ENCODE results near the gene ANKRD49.
A peak's percentile ranks its signal among the peaks of the same experiment; 100 is the strongest.

ANKRD49 gene

DNA sequence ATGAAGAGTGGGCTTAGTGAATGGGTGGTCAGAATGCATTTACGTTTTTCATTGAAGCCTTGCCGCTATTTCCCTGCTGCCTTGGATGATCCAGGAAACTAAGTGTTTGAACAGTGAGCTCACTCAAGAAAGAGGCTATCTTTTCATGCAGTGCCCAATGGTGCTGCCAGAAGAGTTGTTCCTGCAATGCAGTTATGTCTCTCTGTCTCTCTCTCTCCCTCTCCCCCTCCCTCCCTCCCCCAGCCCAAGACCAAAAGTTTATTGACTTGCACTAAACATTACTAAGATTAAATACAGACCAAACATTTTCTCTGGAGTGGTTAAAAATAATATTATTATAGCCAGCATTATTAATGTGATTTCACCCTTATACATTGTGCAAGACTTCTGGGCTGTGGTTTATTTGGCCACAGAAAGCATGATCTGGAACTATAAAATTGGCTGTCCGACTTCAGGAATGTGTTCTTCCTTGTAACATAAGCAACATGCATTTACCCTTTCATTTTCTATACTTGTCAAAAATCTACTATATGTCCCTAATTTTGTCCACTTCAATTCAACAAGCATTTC, 43.3 kb downstream of the ANKRD49 start:
- peak; percentile 64 for DNase-seq (ENCODE audit: low read depth)
- TF ChIP-seq, protein P1, sequence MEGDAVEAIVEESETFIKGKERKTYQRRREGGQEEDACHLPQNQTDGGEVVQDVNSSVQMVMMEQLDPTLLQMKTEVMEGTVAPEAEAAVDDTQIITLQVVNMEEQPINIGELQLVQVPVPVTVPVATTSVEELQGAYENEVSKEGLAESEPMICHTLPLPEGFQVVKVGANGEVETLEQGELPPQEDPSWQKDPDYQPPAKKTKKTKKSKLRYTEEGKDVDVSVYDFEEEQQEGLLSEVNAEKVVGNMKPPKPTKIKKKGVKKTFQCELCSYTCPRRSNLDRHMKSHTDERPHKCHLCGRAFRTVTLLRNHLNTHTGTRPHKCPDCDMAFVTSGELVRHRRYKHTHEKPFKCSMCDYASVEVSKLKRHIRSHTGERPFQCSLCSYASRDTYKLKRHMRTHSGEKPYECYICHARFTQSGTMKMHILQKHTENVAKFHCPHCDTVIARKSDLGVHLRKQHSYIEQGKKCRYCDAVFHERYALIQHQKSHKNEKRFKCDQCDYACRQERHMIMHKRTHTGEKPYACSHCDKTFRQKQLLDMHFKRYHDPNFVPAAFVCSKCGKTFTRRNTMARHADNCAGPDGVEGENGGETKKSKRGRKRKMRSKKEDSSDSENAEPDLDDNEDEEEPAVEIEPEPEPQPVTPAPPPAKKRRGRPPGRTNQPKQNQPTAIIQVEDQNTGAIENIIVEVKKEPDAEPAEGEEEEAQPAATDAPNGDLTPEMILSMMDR (IDR thresholded peaks at IDR 0.05; ENCODE audit: low read length, missing control alignments), result no peak
- H3K4me3 ChIP-seq (replicated peaks; ENCODE audit: low read depth, low read length), result no peak overlapping the region

DNA sequence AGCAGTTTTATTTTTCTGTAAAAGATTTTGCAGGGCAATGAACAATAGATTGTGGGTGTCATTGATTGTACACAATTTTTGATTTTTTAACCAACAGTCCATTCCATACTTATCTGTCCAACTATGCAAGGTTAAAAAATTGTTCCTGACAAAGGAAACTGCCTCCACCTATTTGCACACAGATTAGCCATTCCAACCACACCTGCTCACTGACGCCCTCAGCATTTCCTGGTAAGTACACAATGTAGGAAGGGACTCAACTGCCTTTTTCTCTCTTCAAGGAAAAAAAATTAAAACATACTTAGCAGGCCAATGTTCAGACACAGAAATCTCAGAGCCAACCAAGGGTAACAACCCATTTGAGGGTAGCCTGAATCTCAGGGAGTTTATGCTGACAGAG, 45.6 kb downstream of the ANKRD49 start:
- no peak for DNase-seq (ENCODE audit: low read depth)
- no peak overlapping the region for H3K4me3 ChIP-seq (replicated peaks; ENCODE audit: low read depth, low read length)
- TF ChIP-seq, protein P1 (IDR thresholded peaks at IDR 0.05; ENCODE audit: low read length, missing control alignments), result no peak

DNA sequence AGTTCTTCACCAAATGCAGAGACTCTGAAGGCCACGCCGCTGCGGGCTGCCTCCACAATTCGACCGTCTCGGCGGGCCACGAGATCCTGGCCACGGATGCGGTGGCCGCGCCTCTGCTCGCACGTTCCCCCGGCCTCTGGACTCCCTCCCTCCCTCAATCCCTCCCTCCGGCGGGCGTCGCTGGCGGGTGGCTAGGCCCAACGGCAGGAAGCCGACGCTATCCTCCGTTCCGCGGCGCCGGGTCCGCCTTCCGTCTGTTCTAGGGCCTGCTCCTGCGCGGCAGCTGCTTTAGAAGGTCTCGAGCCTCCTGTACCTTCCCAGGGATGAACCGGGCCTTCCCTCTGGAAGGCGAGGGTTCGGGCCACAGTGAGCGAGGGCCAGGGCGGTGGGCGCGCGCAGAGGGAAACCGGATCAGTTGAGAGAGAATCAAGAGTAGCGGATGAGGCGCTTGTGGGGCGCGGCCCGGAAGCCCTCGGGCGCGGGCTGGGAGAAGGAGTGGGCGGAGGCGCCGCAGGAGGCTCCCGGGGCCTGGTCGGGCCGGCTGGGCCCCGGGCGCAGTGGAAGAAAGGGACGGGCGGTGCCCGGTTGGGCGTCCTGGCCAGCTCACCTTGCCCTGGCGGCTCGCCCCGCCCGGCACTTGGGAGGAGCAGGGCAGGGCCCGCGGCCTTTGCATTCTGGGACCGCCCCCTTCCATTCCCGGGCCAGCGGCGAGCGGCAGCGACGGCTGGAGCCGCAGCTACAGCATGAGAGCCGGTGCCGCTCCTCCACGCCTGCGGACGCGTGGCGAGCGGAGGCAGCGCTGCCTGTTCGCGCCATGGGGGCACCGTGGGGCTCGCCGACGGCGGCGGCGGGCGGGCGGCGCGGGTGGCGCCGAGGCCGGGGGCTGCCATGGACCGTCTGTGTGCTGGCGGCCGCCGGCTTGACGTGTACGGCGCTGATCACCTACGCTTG, 50.2 kb downstream of the ANKRD49 start, which contains the start of gene FUT4:
Gene FUT4 (plus strand): TSS at position 227 of the 951 bp plus-strand sequence. CDS start 213 bp downstream, at position 440.
- peak within 1 kb of the TSS; percentile 57 for H3K4me3 ChIP-seq (replicated peaks; ENCODE audit: low read depth, low read length)
- TF ChIP-seq, protein P1 (IDR thresholded peaks at IDR 0.05; ENCODE audit: low read length, missing control alignments), result no peak
- peak; percentile 76 for DNase-seq (ENCODE audit: low read depth)

DNA sequence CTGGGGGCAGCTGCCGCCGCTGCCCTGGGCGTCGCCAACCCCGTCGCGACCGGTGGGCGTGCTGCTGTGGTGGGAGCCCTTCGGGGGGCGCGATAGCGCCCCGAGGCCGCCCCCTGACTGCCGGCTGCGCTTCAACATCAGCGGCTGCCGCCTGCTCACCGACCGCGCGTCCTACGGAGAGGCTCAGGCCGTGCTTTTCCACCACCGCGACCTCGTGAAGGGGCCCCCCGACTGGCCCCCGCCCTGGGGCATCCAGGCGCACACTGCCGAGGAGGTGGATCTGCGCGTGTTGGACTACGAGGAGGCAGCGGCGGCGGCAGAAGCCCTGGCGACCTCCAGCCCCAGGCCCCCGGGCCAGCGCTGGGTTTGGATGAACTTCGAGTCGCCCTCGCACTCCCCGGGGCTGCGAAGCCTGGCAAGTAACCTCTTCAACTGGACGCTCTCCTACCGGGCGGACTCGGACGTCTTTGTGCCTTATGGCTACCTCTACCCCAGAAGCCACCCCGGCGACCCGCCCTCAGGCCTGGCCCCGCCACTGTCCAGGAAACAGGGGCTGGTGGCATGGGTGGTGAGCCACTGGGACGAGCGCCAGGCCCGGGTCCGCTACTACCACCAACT, 51.0 kb downstream of the ANKRD49 start:
- no peak for DNase-seq (ENCODE audit: low read depth)
- H3K4me3 ChIP-seq (replicated peaks; ENCODE audit: low read depth, low read length), result peak overlapping the region; percentile 57
- TF ChIP-seq, protein P1 (IDR thresholded peaks at IDR 0.05; ENCODE audit: low read length, missing control alignments), result no peak

DNA sequence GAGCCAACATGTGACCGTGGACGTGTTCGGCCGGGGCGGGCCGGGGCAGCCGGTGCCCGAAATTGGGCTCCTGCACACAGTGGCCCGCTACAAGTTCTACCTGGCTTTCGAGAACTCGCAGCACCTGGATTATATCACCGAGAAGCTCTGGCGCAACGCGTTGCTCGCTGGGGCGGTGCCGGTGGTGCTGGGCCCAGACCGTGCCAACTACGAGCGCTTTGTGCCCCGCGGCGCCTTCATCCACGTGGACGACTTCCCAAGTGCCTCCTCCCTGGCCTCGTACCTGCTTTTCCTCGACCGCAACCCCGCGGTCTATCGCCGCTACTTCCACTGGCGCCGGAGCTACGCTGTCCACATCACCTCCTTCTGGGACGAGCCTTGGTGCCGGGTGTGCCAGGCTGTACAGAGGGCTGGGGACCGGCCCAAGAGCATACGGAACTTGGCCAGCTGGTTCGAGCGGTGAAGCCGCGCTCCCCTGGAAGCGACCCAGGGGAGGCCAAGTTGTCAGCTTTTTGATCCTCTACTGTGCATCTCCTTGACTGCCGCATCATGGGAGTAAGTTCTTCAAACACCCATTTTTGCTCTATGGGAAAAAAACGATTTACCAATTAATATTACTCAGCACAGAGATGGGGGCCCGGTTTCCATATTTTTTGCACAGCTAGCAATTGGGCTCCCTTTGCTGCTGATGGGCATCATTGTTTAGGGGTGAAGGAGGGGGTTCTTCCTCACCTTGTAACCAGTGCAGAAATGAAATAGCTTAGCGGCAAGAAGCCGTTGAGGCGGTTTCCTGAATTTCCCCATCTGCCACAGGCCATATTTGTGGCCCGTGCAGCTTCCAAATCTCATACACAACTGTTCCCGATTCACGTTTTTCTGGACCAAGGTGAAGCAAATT, 51.7 kb downstream of the ANKRD49 start:
- TF ChIP-seq, protein P1 (IDR thresholded peaks at IDR 0.05; ENCODE audit: low read length, missing control alignments), result no peak
- no peak for DNase-seq (ENCODE audit: low read depth)
- peak overlapping the region; percentile 57 for H3K4me3 ChIP-seq (replicated peaks; ENCODE audit: low read depth, low read length)

DNA sequence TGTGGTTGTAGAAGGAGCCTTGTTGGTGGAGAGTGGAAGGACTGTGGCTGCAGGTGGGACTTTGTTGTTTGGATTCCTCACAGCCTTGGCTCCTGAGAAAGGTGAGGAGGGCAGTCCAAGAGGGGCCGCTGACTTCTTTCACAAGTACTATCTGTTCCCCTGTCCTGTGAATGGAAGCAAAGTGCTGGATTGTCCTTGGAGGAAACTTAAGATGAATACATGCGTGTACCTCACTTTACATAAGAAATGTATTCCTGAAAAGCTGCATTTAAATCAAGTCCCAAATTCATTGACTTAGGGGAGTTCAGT, 52.3 kb downstream of the ANKRD49 start:
- TF ChIP-seq, protein P1 (IDR thresholded peaks at IDR 0.05; ENCODE audit: low read length, missing control alignments), result no peak
- H3K4me3 ChIP-seq (replicated peaks; ENCODE audit: low read depth, low read length), result peak overlapping the region; percentile 57
- DNase-seq (ENCODE audit: low read depth), result no peak
